HFFc6 (cell line): ENCODE data around the gene GPC6. TPM values are rescaled to one million over a fixed set of nuclear protein-coding genes. Genes with fewer than 3 reads are reported as not detected.
"Not testable (repeated sequence)": the region's sequence is repeated elsewhere in the genome, so short reads cannot be mapped to it uniquely, and the experiment has no call there.

Experiments used
- DNase-seq: peaks from one replicate; pipeline ENCODE4 v3.0.0-alpha.2; 2018
- H3K27ac Mint-ChIP-seq: 2 replicates; pipeline ENCODE4 v1.8.0; 2020; ENCODE audit warnings: mild to moderate bottlenecking, mixed read lengths
- H3K27me3 Mint-ChIP-seq: 2 replicates; pipeline ENCODE4 v1.8.0; 2021; ENCODE audit warnings: mild to moderate bottlenecking, moderate library complexity, mixed read lengths; ENCODE audit not compliant: insufficient read depth
- H3K36me3 Mint-ChIP-seq: 2 replicates; pipeline ENCODE4 v1.8.0; 2021; ENCODE audit warnings: low read depth, mixed read lengths
- H3K4me1 Mint-ChIP-seq: 2 replicates; pipeline ENCODE4 v1.8.0; 2020; ENCODE audit warnings: low read depth, mixed read lengths
- H3K4me3 Mint-ChIP-seq: 2 replicates; pipeline ENCODE4 v1.8.0; 2020; ENCODE audit warnings: mild to moderate bottlenecking, moderate library complexity, mixed read lengths
- H3K9me3 Mint-ChIP-seq: 2 replicates; pipeline ENCODE4 v1.8.0; 2020; ENCODE audit warnings: mild to moderate bottlenecking, mixed read lengths
- total RNA-seq, 6 experiments: library from RNA; stranded (reverse); fragmentation: NEBNext Ultra II Directional; extraction: Animal tissue kit (Norgen Biotek cat#: 25700); gene quantifications; 2 replicates in 1 of 6; 3 replicates in 5 of 6; pipeline ENCODE4 v1.2.3, GENCODE V29; 2021
- TF ChIP-seq, protein P1 (sequence below): fragments of 200-600 bp; sonication (generic); IDR thresholded peaks from 2 replicates; pipeline ENCODE4 v1.5.0; 2021; ENCODE audit warnings: antibody characterized with exemption, mild to moderate bottlenecking

The GPC6 gene
- total RNA-seq, 6 experiments from 2014 or later, result 3.0 to 5.3 (median 4.4) TPM

DNA sequence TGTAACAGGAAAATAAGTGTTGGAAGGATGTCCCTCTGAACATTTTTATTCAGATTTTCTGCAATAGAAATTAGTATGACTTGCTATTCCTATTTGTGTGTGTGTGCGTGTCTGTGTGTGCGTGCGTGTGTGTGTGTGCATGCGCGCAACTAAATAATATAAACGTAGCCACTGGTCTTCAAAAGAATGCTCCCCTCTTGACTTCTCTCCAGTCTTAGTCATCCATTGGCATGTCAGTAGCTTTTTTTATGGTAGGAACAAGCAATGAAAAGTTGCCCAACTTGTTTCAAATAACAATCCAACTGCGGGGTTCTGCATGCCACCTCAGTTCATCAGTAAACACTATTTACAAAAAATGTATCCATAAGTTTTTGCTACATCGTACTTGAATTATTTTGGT is 249.6 kb downstream of the GPC6 start:
- H3K36me3 Mint-ChIP-seq, result no peaks in the 10 kb centered on the region
- TF ChIP-seq, protein P1, sequence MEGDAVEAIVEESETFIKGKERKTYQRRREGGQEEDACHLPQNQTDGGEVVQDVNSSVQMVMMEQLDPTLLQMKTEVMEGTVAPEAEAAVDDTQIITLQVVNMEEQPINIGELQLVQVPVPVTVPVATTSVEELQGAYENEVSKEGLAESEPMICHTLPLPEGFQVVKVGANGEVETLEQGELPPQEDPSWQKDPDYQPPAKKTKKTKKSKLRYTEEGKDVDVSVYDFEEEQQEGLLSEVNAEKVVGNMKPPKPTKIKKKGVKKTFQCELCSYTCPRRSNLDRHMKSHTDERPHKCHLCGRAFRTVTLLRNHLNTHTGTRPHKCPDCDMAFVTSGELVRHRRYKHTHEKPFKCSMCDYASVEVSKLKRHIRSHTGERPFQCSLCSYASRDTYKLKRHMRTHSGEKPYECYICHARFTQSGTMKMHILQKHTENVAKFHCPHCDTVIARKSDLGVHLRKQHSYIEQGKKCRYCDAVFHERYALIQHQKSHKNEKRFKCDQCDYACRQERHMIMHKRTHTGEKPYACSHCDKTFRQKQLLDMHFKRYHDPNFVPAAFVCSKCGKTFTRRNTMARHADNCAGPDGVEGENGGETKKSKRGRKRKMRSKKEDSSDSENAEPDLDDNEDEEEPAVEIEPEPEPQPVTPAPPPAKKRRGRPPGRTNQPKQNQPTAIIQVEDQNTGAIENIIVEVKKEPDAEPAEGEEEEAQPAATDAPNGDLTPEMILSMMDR, result no peak
- DNase-seq, result peak; percentile 9
- H3K27ac Mint-ChIP-seq, result no peak overlapping the region
- H3K27me3 Mint-ChIP-seq, result peaks cover 3% of the 10 kb centered on the region; the same call in 1 of the 2 replicates
- no peak overlapping the region for H3K4me3 Mint-ChIP-seq
- H3K4me1 Mint-ChIP-seq, result peaks cover 5% of the 10 kb centered on the region; the same call in 1 of the 2 replicates
- H3K9me3 Mint-ChIP-seq, result peaks cover 10% of the 10 kb centered on the region

DNA sequence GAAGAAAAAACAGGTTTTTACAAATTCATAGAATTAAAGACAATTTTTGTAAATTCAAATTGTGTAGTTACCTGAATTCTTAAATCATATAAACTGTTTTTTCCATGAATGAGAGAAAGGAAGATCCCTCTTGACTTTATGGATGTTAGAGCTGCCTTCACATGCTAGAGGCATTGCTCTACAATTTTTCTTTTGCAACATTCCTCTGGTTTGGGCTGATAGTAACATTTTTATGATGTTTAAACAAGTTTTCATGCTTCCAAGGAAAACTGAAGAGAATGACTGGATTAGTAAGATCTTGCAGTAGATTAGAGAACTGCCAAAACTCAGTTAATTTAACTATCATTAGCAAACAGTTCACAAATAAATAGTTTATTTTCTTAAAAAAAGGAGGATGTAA is 250.6 kb downstream of the GPC6 start:
- H3K4me1 Mint-ChIP-seq, result peaks cover 5% of the 10 kb centered on the region; the same call in 1 of the 2 replicates
- no peak for DNase-seq
- H3K27me3 Mint-ChIP-seq, result peaks cover under 1% of the 10 kb centered on the region; the same call in 1 of the 2 replicates
- TF ChIP-seq, protein P1, result no peak
- no peak overlapping the region for H3K27ac Mint-ChIP-seq
- H3K9me3 Mint-ChIP-seq, result peaks cover 4% of the 10 kb centered on the region; the same call in 1 of the 2 replicates
- no peaks in the 10 kb centered on the region for H3K36me3 Mint-ChIP-seq
- no peak overlapping the region for H3K4me3 Mint-ChIP-seq

DNA sequence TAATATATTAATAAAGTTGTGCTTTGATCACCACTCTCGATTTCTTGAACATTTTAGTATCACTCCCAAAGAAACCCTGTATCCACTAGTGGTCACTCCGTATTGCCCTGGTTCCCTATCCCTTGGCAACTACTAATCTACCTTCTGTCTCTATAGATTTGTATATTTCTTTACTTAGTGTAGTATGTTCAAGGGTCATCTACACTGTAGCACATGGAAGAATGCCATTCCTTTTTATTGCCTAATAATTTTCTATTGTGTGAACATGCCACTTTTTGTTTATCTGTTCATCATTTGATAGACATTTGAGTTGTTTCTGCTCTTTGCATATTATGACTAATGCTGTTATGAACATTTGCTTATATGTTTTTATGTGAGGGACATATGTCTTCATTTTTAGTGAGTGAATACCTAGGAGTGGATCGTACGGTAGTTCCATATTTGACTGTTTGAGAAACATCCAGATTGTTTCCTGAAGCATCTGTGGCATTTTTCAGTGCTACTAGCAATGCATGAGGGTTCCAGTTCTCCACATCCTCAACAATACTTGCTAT is 254.0 kb downstream of the GPC6 start:
- H3K4me3 Mint-ChIP-seq, result no peak overlapping the region
- H3K27me3 Mint-ChIP-seq, result no peaks in the 10 kb centered on the region; the same call in none of the 2 replicates
- DNase-seq, result no peak
- H3K36me3 Mint-ChIP-seq, result no peaks in the 10 kb centered on the region
- TF ChIP-seq, protein P1, result no peak
- peaks cover 5% of the 10 kb centered on the region; the same call in 1 of the 2 replicates for H3K4me1 Mint-ChIP-seq
- no peak overlapping the region for H3K27ac Mint-ChIP-seq
- H3K9me3 Mint-ChIP-seq, result no peaks in the 10 kb centered on the region

DNA sequence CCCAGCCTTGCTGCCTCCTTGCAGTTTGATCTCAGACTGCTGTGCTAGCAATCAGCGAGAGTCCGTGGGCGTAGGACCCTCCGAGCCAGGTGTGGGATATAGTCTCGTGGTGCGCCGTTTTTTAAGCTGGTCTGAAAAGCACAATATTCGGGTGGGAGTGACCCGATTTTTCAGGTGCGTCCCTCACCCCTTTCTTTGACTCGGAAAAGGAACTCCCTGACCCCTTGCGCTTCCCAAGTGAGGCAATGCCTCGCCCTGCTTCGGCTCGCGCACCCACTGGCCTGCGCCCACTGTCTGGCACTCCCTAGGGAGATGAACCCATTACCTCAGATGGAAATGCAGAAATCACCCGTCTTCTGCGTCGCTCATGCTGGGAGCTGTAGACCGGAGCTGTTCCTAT is 269.5 kb downstream of the GPC6 start:
- not testable (repeated sequence) for H3K27me3 Mint-ChIP-seq, H3K4me1 Mint-ChIP-seq, H3K27ac Mint-ChIP-seq, H3K36me3 Mint-ChIP-seq, DNase-seq, H3K9me3 Mint-ChIP-seq, H3K4me3 Mint-ChIP-seq

DNA sequence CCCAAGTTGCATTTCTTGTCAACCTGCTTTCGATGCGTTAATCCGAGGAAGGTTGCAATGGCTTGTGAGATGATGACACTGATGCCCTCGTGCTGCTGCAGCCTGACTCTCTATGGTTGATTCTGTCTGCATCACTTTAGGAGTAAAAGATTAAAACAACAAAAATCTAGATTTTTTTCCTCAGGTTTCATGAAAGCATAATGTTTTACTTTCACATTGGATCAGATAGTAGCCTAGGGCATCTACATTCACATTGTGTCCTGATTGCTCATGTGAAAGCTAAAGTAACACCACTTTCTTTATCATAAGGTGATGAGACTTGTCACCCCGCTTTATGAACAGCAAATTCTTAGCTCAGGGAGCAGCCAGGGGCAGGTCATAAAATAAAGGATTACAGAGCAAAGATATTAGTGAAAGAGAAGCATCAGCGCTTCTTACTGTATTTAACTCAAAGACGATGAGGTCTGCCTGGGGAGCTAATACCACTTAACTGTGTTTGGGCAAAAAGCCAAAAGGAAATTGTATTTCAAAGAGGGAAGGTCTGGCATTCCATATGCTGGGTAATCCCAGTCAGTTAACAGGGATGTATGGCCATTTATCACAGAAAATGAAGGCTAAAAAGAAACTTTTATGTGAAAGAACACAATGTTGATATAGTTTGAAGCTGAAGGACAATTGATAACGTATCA is 270.5 kb downstream of the GPC6 start:
- Mint-ChIP-seq H3K4me3 (no peak overlapping the region), H3K27me3 (peaks cover 2% of the 10 kb centered on the region; the same call in 1 of the 2 replicates)

More for the DNA sequence above, 270.5 kb downstream of the GPC6 start:
- no peaks in the 10 kb centered on the region for H3K36me3 Mint-ChIP-seq
- H3K9me3 Mint-ChIP-seq, result peaks cover 6% of the 10 kb centered on the region; the same call in 1 of the 2 replicates
- TF ChIP-seq, protein P1, result no peak
- DNase-seq, result no peak
- H3K27ac Mint-ChIP-seq, result no peak overlapping the region
- no peaks in the 10 kb centered on the region for H3K4me1 Mint-ChIP-seq
